Measurements from ENCODE around the gene EML6.

GRCh38 chr2:54714996-54715395, 8.5 kb upstream of the EML6 start:
- TF ChIP-seq, protein P1, sequence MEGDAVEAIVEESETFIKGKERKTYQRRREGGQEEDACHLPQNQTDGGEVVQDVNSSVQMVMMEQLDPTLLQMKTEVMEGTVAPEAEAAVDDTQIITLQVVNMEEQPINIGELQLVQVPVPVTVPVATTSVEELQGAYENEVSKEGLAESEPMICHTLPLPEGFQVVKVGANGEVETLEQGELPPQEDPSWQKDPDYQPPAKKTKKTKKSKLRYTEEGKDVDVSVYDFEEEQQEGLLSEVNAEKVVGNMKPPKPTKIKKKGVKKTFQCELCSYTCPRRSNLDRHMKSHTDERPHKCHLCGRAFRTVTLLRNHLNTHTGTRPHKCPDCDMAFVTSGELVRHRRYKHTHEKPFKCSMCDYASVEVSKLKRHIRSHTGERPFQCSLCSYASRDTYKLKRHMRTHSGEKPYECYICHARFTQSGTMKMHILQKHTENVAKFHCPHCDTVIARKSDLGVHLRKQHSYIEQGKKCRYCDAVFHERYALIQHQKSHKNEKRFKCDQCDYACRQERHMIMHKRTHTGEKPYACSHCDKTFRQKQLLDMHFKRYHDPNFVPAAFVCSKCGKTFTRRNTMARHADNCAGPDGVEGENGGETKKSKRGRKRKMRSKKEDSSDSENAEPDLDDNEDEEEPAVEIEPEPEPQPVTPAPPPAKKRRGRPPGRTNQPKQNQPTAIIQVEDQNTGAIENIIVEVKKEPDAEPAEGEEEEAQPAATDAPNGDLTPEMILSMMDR (conservative IDR thresholded peaks at IDR 0.05 in 1 of 2, IDR thresholded peaks at IDR 0.05 in 1 of 2; ENCODE audit: low read depth in 1 of 2, low read length in 2 of 2) = no peak
- no peak for TF ChIP-seq EZH2 (IDR thresholded peaks at IDR 0.05; ENCODE audit: low read length, missing control alignments)

All from fibroblast of lung (primary cell).